DMS53 (cell line): Measurements from ENCODE around the gene LARGE1.

Experiments used
- DNase-seq: peaks from one replicate; lab custom pipeline; 2025; lab: John Stamatoyannopoulos, UW

Gene LARGE1

DNA sequence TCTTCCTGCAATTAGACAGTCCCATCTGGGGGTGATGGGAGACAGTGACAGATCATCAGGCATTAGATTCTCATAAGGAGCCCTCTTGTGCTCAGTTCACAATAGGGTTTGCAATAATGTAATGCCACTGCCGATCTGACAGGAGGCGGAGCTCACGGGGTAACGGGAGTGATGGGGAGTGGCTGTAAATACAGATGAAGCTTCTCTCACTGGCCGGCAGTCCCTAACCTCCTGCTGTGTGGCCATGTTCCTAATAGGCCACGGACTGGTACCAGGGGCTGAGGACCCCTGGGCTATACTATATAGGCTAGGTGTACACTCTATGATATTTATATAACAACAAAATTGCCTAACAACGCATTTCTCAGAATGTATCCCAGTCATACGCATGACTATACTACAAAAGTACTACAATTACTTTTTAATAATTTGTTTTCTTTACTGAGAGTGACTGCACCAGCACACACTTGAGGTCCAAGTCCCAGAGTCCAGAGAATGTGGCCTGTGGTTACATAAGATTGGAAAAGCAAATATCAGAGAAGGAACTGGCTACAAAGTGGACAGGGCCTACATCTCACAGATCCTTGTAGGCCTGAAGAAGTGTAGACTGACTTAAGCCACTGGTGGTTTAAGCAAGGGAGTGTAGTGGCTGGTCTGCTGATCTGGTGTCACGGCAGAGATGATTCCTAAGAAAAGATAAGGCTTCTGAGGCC lies 200.0 kb downstream of the LARGE1 start:
- no peak for DNase-seq

DNA sequence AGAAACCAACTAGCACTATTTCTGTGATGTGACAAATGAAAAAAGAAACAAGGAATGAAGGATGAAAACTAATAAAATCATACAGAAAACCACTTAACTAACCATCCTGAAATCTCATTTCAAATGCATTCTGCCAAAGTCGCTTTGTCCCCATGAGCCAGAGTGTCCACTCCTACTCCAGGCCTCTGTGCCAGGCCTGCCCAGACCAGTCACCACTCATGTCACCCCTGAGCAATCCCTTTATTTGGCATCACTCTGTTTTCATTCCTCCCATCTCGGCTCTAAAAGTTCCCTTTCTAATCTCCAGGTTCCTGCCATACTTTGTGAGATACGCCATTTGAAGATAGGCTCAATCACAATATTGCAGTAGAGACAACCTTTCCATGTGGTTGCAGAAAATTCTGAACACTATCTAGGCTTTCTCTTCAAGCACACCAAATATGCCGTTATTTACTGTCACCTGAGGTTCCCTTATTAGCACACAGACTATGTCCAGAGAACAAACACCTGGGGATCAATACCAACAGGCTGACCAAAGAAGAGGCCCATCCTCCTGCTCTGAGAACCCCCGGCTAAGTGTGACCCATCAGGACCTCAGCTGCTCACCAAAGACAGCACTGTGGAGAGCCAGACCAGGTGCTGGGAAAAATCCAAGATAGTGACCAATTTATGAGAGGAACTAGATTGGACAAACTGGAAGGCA lies 202.4 kb downstream of the LARGE1 start:
- DNase-seq: no peak

DNA sequence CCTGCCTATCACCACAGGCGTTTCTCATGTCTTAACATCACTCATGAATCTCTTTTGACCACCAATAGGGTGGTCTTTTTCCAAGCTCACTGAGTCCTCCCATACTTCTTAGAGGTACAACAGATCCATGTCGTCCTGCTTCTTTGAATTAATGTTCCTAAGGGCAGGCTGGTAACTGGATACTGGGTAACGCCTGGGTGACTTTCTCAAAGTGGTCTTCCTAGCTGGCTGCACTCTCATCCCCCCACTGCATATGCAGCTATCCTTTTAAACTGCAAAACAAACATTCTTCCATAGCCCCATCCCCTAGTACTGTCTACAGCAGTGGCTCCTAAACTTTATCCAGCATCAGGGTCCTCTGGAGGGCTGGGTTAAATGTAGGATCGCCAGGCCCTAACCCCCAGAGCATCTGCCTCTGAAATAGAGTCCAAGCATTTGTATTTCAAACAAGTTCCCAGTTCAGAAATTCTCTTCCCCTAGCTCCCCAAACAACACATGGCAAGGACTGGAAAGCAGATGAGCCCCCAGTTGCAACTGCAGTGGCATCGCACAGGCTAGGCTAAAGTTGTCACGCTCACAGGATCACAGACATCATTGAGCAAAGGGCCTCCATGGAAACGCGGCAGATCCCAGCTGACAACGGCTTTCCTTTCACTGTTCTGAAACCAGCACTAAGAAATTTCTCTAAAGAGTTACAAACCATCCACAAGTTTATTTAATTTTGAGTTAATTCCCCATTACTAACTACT lies 204.9 kb downstream of the LARGE1 start:
- no peak for DNase-seq

DNA sequence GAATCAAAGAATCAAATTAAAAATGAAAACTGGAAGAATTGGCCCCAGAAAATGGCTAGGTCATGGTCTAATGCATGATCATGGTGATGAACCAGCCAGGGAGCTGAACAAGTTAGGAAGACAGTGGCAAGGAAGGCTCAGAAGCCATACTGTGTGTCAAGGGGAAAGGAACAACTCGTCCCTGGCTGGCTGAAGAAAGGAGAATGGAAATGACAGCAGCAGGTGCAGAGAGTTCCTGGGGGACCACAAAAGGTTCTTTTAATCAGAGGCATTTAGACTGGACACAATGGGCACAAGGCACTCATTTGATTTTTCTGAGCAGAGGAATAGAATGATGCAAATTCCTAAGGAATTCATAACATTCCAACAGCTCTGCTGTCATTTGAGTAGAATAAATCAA lies 209.9 kb downstream of the LARGE1 start:
- DNase-seq: no peak

DNA sequence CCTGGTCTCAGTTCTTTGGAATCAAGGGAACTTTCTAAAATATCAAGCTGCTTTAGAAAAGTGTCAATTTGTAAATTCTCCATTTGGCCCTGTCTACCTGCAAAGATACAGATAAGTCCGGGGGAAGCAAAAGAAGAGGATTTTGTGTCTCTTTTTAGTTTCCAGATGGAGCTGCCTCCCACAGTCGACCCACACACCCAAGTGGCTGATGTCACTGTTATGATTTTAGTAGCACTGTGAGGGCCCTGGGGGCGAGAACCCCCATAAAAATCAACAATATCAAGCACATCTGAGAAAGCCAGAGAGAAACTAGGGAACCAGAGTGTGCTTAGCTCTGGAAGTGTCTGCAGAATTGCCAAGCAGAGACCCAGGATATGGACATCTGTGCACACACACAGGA lies 212.7 kb downstream of the LARGE1 start:
- DNase-seq: no peak

DNA sequence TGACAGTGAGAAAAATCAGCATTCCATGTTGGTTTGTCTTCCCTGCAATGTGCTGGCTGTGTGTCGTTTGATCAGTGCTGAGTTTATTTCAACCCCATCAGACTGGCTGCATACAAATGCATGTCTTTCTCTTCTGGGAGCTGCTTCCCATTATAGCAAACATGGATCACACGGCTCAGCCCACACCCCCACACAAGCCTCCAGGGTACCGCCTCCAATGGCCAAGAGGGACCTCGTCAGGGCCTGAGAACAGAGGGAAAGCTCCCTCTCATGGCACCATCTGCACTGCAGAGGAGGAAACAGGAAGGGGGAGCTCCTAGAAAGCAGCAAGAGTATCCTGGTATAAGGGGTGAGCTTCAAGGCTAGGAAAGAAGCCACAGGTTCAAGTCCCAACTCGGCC lies 214.2 kb downstream of the LARGE1 start:
- no peak for DNase-seq

DNA sequence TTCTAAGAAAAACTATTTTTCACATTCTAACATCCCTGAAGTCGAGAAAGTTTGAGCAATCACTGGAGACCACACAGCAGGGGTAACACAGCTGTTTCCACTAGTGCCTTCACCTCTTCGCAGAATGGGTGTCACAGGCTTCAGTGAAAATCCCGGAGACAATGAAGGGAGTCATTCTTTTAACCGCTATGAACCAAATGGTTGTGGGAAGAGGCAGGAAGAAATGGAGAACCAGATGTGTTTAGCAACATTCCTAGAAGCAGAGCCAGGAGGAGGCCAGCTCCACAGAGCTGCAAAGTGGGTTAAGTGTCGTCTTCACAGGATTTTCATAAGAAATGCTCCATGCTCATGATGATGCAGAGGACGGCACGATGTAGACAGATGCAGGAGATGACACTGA lies 221.1 kb downstream of the LARGE1 start:
- DNase-seq: no peak

DNA sequence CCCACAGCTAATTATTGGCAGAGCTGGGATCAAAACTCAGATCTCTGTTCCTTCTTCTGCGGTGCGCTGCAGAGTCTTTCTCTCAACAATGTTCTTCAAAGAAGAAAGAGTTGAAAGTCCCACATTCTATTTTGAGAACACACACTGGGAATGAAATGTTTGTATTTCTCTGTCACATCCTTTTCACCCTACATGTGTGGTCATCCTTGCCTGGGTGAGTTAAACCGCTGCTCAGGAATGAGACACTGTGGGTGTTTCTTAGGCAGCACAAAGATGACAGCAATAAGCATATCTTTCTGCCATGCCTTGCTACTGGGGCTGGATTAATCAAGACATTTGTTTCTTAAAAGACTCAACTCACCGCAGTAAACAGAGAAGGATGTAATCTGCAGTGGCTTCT lies 222.6 kb downstream of the LARGE1 start:
- DNase-seq: no peak

DNA sequence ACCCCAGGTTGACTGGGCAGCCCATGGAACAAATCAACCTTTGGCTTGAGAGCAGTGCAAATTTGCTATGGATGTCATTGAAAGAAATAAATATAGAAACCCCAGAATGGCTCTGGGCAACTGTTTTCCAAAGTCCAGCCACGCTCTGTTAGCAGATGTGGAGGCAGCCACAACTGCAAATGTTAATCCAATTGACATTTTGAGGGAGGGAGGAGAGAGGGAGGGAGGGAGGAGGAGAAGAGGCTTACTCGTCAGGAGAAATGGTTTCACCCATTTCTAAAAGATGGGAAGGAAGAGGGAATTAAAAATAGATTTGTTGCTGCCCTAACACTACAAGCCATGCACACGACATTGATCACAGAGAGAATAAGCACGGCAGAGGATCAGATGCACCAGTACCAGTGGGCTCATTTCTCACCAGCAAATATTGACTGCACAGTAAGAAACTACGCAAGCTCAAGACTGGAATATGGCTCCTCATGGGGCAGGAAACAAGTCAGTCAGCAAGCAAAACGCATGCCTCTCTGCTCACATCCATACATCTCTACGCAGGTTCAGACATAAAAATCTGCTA lies 229.1 kb downstream of the LARGE1 start:
- no peak for DNase-seq

DNA sequence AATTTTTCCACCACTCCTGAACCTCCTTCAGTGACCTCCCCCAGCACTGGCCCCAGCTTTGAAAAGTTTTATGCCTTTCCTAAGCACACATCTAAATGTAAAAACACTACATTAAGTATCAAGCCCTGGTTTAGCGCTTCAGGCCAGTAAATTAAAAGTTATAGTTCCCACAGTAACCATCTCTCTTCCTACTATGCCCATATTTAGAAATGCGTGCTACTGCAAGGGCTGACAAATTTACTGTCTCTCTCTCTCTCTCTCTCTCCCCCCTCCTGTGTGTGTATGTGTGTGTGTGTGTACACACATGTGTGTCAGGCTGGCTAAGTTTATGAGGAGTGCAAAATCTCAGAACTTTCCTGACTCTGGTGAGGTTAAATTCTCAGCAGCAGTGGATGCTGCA lies 231.4 kb downstream of the LARGE1 start:
- DNase-seq: no peak

DNA sequence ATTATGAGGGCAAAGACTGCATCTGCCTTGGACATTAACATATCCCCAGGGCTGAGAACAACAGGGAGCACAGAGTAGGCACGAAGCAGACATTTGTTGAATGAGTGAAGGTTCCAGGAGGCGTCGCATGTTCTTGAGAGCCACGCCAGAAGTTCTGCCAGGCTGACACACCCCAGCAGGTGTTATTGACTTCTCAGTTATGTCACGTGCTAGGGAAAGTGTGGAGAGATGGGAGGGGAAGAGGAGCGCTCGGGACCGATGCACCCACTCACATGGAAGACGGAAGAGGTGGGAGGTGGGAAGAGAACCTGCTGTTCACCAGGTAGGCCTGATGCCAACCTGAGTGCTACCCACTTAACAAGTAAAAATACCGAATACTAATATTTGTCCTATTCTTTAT lies 232.8 kb downstream of the LARGE1 start:
- DNase-seq: no peak

DNA sequence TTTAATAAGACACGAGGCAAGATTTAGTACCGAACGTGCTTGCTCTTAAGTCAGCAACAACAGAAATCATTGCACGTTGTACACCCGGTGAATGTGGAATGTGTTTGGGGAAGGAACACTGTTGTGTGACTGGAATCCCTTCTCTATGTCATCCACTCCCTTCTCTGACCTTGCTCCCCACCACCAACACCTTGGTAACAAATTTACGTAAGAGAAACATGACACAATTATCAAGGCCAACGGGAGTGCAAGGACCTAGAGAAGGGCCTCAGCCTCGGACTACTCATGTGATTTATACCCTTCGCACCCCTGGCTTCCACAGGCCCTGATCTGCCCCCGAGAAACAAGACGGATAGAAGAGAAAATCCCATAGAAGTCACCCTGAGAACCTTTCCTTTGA lies 236.2 kb downstream of the LARGE1 start:
- DNase-seq: no peak

DNA sequence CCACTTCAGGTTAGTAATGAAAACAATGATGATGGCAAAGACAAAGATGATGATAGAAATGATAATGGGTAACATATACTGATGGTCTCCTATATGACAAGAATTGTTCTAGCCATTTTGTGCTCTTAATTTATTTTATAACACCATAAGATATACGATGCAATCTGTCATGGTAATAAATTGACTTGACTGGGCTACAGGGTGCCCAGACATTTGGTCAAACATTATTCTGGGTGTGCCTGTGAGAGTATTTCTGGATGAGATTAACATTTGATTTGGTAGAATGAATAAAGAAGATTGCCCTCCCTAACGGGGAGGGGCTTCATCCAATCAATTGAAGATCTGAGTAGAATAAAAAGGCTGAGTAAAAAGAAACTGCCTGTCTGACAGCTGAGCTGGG lies 237.3 kb downstream of the LARGE1 start:
- DNase-seq: no peak

DNA sequence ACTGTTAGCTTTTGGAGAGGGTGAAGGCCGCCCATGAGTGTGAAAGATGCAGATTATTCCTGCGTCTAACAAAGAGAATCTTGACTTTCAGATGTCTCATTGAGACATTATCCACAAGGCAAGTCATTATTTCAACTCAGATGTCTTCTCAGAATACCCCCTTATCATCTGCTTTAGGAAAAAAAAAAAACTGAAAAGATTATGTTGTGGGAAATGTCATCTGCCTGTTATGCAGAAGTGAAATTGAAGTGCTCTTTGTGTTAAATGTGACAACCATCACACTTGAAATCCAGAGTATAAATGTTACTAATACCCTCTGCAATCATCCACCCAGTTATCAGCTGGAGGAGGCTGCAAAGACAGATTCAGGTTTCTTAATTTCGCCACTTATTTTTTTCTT lies 239.6 kb downstream of the LARGE1 start:
- no peak for DNase-seq

DNA sequence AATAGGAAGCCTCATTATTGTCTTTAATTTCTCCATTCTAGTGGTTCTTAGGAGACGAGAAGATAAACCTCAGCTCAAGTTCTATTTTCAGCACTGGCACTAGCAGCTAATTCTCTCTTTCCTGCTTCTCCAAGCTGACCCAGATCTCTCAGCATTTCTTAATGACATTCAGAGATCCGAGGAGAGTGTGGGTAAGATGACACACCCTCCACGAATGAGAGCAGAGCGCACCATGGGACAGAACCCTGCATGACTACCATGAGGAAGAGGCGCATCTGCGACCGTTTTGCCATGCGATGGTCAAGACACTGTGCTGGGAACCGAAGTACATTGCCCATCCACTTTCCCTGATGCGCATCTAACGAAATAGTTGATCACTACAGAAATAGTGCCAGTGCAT lies 241.8 kb downstream of the LARGE1 start:
- DNase-seq: no peak

DNA sequence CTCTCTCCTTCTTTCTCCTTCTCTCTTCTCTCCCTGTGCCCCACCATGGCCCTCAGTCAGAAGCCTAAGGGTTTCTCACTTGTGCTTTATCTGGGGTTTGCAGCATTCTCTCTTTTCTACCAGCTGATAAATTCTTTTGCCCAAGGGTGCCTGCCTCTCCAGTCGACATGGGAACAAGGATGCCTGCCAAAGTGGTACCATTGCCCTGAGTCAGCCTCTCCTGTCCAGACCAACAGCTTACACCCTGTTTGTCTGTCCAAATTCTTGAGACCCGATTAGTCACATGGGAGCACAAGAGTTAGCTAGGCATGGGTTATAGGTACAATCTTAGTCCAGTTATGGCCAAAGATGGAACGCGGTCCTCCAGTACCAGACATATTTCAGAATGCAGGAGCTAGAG lies 242.7 kb downstream of the LARGE1 start:
- DNase-seq: no peak

DNA sequence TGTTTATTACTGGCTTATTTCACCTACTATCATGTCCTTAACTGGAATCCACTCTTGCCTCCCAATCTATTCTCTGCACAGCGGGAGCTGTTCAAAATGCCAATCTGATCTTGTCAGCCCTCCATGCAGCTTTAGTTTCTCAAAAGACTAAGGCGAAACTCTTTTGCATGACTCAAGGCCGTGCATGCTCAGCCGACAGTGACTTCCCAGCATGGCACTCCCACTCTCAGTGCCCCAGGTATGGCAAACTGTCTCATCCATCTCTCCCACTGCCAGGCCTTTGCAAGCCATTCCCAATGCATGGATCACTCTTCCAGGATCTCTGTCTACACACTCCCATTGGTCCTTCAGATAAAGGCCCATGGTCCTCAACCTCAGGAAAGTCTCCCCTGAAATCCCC lies 245.9 kb downstream of the LARGE1 start:
- no peak for DNase-seq

DNA sequence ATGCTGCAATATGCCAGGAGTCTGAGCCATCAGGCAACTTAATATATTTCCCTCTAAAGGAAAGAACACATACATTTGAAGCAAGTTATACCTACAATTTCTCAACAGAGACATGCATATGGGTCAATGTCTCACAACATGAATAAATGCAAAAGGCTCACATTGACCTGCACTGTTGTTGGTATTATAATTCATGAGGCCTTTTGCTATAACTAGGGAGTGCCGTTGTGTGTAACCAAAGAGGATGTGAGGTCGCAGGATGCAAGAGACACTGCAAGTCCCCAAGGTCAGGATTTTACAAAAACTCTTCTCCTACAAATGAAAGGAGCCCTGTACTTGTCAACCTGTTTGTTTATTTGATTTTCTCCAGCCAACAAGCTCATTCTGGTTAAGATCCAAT lies 250.5 kb downstream of the LARGE1 start:
- no peak for DNase-seq

DNA sequence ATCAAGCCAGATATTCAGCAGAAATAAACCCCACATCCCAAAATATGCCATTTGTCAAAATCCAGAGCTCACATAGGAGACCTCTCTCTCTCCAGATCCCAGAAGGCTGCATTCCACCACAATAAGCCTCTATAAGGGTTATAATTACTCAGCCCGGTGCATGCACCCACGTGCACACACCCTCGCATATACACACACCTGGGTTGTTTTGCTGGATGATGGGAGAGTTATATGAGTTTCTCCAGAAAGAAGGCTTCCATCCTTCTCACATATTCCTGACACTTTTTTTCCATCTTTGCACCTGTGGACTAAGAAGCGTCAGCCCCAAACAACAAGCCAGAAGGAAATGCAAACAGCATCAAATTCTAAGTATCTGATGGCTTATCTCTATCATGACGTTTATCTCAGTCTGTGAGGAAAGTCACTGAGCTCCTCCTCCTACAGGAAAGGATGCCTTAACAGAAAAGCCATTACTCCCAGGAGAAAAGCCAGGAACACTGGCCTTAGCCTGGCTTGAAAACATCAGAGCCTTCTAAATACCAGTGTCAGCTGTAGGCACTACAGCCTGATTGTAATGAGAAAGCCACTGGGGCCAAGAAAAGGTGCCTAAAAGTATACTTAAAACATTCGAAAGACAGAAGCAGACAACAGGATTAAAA lies 253.2 kb downstream of the LARGE1 start:
- no peak for DNase-seq

DNA sequence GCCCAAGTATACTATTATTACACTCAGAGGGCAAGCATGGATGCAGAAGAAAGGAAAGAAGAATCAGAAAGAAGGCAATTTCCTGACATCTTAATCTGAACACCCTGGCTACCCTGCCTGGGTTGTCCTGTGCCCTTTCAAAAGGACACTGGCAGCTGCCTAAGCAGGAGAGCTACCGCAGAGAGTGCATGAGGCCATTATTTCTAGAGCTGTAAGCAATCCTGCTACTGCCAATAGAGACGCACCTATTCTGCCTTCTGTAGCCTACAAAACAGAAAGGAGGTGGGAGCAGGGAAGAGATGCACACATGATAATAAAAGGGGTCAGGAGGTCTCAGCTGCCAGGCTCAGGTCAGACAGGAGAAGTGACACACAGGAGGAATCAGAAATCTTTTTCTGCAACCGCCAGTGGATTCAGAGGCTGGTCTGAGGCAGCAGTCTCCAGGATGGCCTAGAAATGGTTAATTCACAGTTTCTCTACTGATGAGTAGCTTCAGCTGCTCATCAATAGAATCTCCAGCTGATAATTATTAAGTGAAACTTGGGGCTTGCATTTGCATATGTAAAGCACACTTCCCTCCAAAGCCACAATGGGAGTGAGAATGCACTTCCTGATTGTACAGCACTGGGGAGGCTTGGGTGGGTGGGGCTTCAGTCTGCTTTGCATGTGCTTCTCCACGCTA lies 253.9 kb downstream of the LARGE1 start:
- no peak for DNase-seq

DNA sequence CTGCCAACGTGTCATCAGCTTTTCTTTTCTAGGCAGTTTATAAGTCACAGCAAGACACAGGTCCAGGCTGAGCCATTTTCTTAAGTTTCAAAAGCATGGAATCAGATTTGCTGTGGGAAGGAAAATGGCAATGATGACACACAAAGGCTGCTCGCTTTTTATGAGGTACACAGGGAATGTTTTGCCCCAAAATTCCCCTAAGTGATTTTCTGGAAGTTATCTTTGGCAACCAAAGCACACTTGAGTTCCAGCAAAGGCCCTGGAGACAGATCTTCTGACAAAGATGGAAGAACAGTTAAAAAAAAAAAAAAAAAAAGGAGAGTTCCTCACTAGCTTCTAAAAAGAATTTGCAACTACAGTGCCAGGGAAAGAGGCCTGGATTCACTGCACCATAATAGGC lies 260.8 kb downstream of the LARGE1 start:
- DNase-seq: no peak

DNA sequence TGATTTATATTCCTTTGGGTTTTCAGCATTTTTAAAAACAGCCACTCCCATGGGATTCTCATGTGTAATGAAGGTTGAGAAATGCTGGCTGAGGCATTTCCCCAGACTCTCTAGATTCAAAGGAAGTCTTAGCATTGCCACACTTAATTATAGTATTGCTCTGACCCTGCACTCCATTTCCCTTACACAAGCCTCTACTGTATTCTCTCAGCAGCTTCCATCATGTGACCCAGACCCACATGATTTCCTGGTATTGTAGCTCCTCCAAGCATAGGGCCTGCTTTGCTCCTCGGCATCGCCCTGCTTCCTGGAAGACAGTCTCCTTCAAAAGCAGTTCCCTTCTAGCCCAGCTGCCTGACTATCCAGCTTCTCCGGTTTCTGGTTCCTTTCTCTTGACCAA lies 261.5 kb downstream of the LARGE1 start:
- no peak for DNase-seq
